DMS114 treated with DMSO at 0.1 percent for 48 hours (cell line): ENCODE results near the gene FABP1.

Experiments used
- DNase-seq: peaks from one replicate; lab custom pipeline; 2025; ENCODE audit not compliant: unreplicated experiment; lab: John Stamatoyannopoulos, UW

Gene FABP1

DNA sequence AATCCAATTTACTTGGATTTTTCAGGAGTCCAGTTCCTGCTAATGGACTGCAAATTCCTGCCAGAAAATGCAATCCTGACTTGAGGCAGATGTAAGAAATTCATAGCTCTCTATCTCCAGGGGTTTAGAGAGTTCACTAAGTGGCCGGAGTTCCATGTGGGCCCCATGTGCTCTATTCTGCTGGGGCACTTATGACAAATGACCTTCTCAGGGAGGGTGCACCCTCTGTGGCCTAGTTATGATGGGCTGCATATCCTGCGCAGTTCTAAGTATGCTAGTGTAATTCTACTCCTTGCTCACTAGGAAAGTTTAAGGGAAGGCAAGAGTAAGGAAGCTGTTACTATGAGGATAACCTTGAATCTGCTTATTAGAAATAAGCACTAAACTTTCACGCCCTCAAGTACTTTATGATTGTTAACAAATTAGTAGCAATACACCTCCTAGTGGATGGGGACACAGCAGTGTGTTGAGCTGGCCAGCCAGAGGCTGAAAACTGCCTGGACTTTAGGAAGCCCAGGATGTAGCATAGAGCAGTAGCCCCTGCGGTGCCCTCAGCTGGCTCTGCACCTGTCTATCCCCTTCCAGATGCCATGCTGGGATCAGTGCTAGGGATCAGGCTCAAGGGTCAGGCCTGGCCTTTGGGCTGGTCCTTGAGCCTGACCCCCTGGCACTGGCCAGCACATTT is 45.8 kb downstream of the FABP1 start:
- DNase-seq, result no peak

- DNase-seq, result no peak
Measured at GRCh38 chr2:88080545-88080944, 47.3 kb downstream of the FABP1 start.

DNA sequence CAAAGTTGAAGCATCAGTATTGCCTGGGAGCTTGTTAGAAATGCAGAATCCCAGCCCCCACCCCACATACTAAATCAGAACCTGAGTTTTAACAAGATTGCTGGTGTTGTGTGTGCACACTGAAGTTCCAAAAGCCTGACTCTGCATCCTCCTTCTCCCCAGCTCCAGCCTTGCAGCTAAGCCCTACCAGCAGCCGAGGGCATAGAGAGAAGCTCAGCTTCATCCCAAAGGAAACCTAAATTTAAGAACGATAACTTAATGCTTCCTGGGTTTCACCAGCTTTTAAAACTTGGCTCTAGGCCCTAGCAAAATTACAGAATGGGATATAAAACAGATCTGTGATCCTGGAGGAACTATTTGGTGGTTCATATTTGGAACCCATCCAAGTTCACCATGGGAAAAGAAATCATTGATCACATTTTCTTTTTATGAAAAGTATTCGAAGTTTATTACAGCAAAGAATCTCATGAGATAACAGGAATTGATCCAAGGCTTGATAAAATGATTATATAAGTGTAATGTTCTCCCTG is 49.2 kb downstream of the FABP1 start:
- DNase-seq, result no peak

DNA sequence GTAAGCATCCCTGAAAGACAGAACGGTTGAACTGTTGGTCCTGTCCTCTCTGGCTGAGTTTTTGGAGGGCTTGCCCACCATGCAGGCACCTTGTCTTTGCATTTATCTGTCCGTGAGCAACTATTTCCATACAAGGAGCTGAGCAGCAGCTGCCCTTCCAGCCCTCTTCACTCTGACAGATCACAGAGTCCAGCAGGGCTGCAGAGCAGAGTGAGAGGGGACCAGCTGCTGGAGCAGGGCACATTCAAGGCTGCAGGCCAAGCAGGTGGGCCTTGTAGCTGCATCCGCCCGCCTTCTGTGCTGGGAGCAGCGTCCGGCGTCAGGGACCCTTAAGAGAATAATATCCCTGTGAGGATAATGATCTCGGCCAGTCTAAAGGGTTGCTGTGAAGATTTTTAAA is 50.8 kb downstream of the FABP1 start:
- no peak for DNase-seq

DNA sequence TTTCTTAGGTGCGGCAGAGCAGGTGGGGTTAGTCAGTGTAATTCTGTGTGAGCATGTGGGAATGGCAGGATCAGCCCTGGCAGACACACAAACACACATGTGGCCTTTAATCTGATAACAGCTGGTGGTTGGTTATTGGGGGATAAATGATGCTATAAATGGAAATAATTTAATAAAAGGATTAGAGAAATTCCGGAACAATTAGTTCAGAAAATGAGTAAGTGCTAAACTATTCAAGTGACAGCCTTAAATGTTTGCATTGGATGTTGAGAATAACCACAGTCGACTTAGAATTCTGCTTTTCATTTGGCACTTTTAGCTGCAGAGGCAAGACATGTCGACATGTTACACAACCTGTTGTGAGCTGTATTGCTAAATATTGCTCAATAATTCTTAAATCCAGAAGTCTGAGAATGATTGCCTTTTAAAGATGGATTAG is 53.0 kb downstream of the FABP1 start:
- no peak for DNase-seq

DNA sequence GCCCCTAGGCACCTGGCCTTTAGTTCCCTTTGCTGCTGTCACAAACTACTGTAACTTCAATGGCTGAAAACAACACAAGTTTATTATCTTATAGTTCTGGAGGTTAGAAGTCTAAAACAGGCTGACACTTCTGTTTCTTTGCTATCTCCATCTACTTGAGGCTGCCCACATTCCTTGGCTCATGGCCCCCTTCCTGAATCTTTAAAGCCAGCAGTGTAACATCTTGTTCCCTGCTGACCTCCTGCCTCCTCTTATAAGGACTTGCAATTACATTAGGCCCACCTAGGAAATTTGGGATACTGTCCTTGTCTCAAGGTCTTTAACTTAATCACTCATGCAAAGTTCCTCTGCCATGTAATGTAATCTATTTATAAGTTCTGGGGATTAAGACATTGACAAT is 53.7 kb downstream of the FABP1 start:
- no peak for DNase-seq
